GM18519 (cell line): ENCODE results near the gene ZCCHC17.
"Not testable (repeated sequence)": the region's sequence is repeated elsewhere in the genome, so short reads cannot be mapped to it uniquely, and the experiment has no call there.

ENCODE experiments used
- ATAC-seq: cut with Tn5 transposase; IDR thresholded peaks from one replicate; pipeline ENCODE4 v1.9.1; 2021; ENCODE audit warnings: mild to moderate bottlenecking, moderate library complexity; ENCODE audit not compliant: unreplicated experiment, low FRiP score

Gene ZCCHC17

DNA sequence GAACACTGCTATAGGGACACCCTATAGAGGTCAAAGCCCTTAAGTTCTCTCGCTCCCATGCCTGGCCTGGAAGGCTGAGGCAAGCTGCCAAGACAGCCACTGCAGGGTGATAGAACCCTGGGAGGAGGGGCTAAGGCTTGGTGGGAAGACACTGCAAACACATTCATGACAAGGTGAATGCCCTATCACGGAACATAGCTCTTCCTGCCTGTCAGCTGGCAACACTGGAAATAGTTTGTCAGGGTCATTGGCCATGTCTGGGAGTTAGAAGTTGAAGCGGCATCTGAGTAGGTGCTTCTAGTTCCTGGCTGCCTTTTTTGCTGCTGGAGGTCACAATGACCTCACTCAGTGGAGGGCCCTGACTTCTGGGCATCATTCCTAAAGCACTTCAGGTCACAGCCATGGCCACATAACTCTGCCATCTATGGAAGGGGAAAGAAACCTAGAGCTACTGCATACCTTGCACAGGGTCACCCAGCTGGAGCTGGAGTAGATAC is 71.8 kb downstream of the ZCCHC17 start:
- ATAC-seq: no peak

GRCh38 chr1:31370021-31370420 is 73.2 kb downstream of the ZCCHC17 start:
- ATAC-seq: no peak

DNA sequence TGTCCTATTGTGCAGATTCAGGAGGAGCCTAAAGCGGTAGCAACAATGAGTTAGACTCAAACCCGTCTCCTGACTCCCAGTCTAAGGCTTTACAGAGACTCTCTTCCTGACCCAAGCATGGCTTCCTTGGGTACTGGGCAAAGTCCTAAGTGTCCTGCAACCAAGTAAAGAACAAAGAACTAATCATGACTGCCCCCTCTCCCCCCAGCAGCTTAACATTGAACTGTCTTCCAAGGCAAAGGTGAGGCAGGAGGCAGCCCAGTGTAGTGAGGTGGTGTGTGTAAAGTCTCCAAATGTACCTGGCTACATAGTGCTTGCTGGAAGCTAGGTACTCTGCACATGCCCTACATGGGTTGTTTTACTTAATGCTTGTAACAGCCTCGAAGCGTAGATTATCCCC is 73.7 kb downstream of the ZCCHC17 start:
- ATAC-seq: no peak

DNA sequence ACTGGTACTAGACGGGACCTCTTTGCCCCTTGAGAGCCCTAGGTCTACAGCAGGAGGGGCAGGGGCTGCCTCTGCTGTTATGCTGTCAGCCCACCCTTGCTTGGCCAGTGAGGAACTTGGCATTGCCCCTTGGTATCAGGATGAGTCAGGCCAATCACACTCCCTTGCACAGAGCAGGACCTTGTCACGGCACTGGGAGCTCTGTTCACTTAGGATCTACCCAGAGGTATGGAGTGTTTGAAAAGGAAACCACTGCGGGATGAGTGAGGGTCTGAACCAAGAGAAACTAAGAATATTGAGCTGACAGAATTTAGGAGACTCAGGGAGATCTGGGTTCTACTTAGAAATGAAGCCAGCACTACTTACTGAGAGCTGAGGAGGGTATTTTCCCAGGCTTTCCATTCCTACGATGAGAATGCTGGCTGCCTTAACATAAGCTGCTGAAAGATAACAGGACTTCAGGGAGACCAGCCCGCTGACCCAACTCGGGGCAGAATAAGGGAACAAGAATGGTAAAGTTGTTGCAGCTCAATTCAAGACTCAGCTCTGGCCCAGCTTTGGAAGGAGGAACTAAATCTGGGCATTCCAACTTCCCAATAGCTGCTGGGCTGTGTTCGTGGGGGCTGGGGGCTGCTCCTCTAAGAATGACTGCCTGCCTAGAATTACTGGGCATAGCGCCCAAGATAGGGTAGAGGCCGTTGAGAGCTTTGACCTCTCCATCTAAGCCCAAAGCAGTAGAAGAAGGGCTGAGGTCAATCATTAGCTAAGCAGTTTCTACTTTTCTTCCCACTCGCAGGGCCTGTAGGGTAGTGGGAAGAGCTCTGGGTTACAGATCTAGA is 74.5 kb downstream of the ZCCHC17 start:
- ATAC-seq: no peak

DNA sequence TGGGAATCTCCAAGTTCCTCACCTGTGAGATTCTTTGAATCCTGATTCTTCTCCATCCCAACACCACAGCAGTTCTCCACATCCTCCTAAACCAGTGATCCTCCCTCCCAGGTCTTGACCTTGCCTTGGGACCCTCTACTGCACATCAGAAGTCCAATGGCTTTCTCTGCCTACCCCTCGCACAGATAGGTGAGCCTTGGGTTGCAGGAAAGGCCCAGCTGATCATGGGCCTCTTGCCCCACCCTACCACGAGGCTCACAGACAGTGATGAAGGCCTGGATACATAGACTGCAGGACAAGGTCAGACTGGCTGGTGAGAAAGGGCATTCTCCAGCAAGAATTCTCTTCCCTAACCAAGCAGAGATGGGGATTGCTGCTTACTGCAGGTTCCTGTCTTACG is 75.2 kb downstream of the ZCCHC17 start:
- ATAC-seq: no peak

DNA sequence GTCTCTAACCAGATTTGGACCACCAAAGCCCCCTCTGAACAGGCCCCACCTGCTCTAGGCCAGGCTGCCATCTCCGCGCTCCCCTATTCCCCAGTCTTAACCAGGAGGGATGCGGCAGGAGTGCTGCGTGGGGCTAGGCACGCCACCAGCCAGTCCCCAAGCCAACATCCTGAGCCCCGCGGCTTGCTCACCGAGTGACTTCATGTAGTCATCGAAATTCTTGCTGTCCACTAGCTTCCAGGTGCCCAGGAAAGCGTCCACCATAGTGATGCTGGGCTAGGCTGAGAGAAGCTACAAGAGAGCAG is 75.9 kb downstream of the ZCCHC17 start:
- ATAC-seq: no peak

DNA sequence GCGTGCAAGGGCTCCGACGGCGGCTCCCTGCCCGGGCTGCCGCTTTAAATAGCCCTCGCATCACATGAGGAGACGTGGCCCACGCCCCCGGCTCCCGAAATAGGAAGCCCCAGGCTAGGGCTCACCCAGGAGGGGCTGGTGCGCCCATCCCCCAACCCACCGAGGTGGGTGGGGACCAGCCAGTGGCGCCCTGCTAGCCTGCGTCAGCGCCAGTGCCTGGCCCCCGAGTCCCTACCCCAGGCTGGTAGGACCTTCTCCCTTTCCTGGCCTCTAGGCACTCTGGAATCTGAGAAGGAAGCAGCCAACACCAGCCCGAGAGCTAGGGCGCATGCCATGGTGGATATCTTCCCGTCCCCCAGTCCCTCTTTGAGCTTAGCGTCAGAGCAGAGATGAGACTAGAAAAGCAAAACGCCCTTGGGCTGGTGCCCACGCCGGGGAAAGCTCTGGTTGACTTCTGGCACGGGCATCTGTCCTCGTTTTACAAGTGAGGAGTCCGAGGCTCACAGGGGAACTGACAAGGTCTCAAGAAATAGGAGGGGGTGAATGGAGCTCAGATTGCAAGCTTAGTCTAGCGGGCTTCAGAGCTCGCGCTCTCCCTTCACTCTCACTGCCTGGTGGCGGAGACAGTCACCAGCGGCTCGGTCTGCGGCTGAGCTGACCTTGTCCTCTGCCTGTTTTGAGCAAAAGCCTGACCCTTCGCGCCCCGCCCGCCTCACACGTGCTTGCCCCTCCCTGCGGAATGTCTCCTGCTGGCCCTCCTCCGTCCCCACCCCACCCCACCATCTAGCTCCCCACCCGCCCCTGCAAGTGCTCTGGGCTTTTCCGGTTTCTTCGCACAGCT is 76.4 kb downstream of the ZCCHC17 start, which contains the start of gene FABP3:
Gene FABP3, minus strand, starts transcription at position 21 of the 841 bp plus-strand sequence. CDS start 62 bp downstream, outside the sequence.
- no peak for ATAC-seq

GRCh38 chr1:31373897-31374486 is 77.2 kb downstream of the ZCCHC17 start:
- ATAC-seq: no peak

DNA sequence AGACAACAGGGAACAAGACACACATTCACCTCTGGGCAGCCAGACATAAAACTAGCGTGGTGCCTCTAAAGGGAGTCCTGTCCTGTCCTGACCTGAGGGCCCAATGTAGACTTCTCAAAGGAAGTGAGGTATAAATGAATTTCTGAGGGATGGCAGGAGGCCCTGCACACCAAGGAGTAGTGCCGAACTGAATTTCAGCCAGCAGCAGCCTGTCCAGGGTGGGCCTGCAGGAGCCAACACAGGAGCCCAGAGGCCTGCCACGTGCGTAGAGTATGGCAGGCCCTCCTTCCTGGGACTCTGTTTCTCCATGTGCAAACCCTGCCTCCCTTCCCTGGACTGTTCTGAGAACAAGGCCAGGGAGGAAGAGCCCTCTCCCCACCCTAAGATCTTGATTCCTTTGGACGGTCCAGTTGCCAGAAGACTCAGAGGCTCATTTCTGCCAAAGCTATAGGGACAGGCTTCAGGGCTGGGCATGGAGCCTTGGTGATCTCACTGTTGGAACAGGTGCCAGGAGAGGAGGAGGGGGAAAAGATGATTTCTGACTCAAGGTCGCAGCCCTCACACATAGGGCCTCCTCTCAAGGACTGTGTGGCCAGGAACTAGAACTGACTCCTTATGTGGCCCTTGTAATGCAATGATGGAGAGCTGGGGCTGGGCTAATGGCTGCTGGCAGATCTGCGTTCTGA is 77.8 kb downstream of the ZCCHC17 start:
- no peak for ATAC-seq

DNA sequence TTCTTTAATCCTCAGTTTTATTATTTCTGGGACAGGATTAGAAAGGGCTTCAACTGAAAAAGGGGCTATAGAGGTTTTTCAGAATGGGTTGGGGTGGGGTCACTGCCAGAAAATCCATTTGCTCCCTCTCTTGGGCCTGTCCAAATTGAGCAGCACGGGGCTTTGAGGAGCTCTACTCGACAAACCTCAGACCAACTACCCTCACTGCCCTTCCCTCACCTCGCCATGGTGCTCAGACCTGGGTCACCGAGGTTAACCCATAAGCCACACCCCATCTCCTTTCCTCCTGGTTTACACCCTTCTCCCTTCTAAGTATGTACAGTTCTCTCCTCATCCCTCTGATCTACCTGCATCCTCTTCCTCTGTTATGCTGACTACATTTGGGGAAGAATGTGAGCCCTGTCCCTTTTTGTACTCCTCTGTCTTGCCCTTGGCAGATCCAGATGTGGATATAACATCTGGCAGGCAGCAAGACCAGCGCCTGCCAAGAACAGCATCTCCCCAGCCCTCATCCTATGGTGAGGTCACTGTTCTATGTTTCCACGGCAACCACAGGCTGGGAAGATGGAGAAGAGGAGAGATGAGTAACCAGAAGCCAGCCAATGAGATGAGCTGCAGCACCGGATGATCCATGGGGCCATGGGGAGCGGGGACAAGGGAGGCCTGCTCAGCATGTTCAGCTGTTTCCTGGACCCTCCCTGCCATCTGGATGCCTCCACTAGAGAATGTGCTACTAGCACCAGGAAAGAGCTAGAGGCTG is 79.7 kb downstream of the ZCCHC17 start:
- no peak for ATAC-seq

- ATAC-seq: no peak
Observed at GRCh38 chr1:31377364-31377863, 80.6 kb downstream of the ZCCHC17 start.

GRCh38 chr1:31378001-31378400 is 81.2 kb downstream of the ZCCHC17 start:
- no peak for ATAC-seq

DNA sequence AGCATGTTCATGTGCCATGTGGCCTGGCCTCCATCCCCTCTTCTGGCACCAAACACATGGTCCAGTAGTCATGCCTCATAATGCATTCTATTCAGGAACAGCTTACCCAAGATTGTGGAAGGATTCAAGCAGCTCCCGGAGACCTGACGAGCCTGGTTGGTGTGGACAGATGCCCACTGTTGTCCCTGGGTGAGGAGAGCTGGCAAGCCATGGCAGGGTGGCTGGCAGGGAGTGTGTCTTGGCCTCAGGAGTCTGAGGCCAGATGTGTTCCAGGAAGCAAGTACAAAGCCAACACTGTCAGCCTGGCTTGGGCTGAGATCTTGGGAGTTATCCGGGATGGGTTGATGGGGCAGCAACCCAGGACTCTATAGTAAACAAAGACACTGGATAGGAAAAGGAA is 83.3 kb downstream of the ZCCHC17 start:
- ATAC-seq: no peak

GRCh38 chr1:31381394-31382294 is 84.8 kb downstream of the ZCCHC17 start:
- ATAC-seq: no peak

GRCh38 chr1:31382379-31382989 is 85.7 kb downstream of the ZCCHC17 start:
- no peak for ATAC-seq

GRCh38 chr1:31383967-31384366 is 87.1 kb downstream of the ZCCHC17 start:
- no peak for ATAC-seq

DNA sequence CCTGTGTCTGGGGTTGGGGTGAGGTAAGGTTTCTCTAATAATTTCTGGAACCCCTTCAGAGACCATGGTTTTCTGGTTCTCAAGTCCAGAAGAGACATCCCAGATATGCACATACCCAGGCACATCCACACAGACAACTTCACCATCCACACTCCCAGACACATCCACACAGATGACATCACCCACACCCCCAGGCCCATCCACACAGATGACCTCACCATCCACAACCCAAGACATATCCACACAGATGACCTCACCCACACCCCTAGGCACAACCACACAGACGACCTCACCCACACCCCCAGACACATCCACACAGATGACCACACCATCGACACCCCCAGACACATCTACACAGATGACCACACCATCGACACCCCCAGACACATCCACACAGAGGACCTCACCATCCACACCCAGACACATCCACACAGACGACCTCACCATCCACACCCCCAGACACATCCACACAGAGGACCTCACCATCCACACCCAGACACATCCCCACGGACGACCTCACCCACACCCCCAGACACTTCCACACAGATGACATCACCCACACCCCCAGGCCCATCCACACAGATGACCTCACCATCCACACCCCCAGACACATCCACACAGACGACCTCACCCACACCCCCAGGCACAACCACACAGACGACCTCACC is 89.9 kb downstream of the ZCCHC17 start:
- not testable (repeated sequence) for ATAC-seq

- ATAC-seq: no peak
Observed at GRCh38 chr1:31387612-31388011, 90.8 kb downstream of the ZCCHC17 start.
